HG03457 (cell line): ENCODE measurements around the gene APOF.
"Not testable (repeated sequence)": the region's sequence is repeated elsewhere in the genome, so short reads cannot be mapped to it uniquely, and the experiment has no call there.

ENCODE experiments used
- ATAC-seq: cut with Tn5 transposase; IDR thresholded peaks from one replicate; pipeline ENCODE4 v1.9.1; 2021; ENCODE audit warnings: moderate number of reproducible peaks; ENCODE audit not compliant: unreplicated experiment

APOF gene

GRCh38 chr12:56362130-56363059 lies at the start of gene APOF:
APOF (minus strand) TSS chr12:56362857; CDS start chr12:56362745, 112 bp downstream.
- no peak for ATAC-seq

GRCh38 chr12:56411781-56412639 lies 49.4 kb upstream of the APOF start:
- no peak for ATAC-seq

- no peak for ATAC-seq
Measured at GRCh38 chr12:56410768-56411167, 48.1 kb upstream of the APOF start.

GRCh38 chr12:56408799-56409417 lies 46.3 kb upstream of the APOF start:
- ATAC-seq, result no peak

- ATAC-seq, result not testable (repeated sequence)
Measured at GRCh38 chr12:56404227-56404626, 41.6 kb upstream of the APOF start.

GRCh38 chr12:56401612-56402011 lies 39.0 kb upstream of the APOF start:
- ATAC-seq, result not testable (repeated sequence)

GRCh38 chr12:56401125-56401524 lies 38.5 kb upstream of the APOF start:
- not testable (repeated sequence) for ATAC-seq

- ATAC-seq, result not testable (repeated sequence)
Measured at GRCh38 chr12:56399466-56399865, 36.8 kb upstream of the APOF start.

GRCh38 chr12:56398324-56398723 lies 35.7 kb upstream of the APOF start:
- no peak for ATAC-seq

- ATAC-seq, result no peak
Measured at GRCh38 chr12:56392331-56392730, 29.7 kb upstream of the APOF start.

GRCh38 chr12:56391721-56392120 lies 29.1 kb upstream of the APOF start:
- ATAC-seq, result no peak

GRCh38 chr12:56389412-56389811 lies 26.8 kb upstream of the APOF start:
- ATAC-seq, result no peak

GRCh38 chr12:56387152-56387736 lies 24.6 kb upstream of the APOF start:
- ATAC-seq, result no peak

- no peak for ATAC-seq
Measured at GRCh38 chr12:56385873-56386272, 23.2 kb upstream of the APOF start.

- ATAC-seq, result no peak
Measured at GRCh38 chr12:56382611-56383010, 20.0 kb upstream of the APOF start.

- ATAC-seq, result no peak
Measured at GRCh38 chr12:56377989-56378316, 15.3 kb upstream of the APOF start.

GRCh38 chr12:56377310-56377988 lies 14.8 kb upstream of the APOF start:
- no peak for ATAC-seq

- ATAC-seq, result no peak
Measured at GRCh38 chr12:56375598-56376434, 13.2 kb upstream of the APOF start.
